K562 (cell line): ENCODE data around the gene ZDHHC18. TPM values are rescaled to one million over a fixed set of nuclear protein-coding genes. Genes with fewer than 3 reads are reported as not detected.

Experiments used
- ARID3A ChIP-seq: IDR thresholded peaks from 2 replicates; pipeline ENCODE4 v1.6.1; 2012; ENCODE audit warnings: low read depth, low read length, improper control_type of control experiment, borderline replicate concordance
- CBX3 ChIP-seq, 2 experiments: IDR thresholded peaks; 1 replicate in 1 of 2; 2 replicates in 1 of 2; pipeline ENCODE4 v1.6.1; 2012; ENCODE audit warnings: inconsistent platforms in 2 of 2, low read length in 2 of 2, borderline replicate concordance in 1 of 2, control low read depth in 1 of 2
- GABPA ChIP-seq: fragments of 200-800 bp; sonication (Bioruptor generic); conservative IDR thresholded peaks from 2 replicates; pipeline ENCODE4 v1.6.1; 2016; ENCODE audit warnings: low read depth, missing genetic modification characterization, missing compliant biosample characterization
- NFRKB ChIP-seq: fragments of 450-650 bp; IDR thresholded peaks from 2 replicates; pipeline ENCODE4 v1.6.1; 2016; ENCODE audit warnings: low read depth
- NR4A1 ChIP-seq, 2 experiments: fragments of 250-450 bp in 1 of 2; fragments of 450-650 bp in 1 of 2; sonication (Bioruptor Pico) in 1 of 2; IDR thresholded peaks; 2 replicates each; pipeline versions ENCODE4 v1.4.0 to v1.6.1; 2016 to 2020; ENCODE audit warnings: mild to moderate bottlenecking in 2 of 2, missing compliant biosample characterization in 1 of 2, missing genetic modification characterization in 1 of 2, moderate library complexity in 1 of 2
- PRPF4 ChIP-seq: fragments of 200-400 bp; formaldehyde crosslinking; IDR thresholded peaks from one replicate; pipeline ENCODE4 v1.6.1; 2017; ENCODE audit warnings: low read length, low read depth, mild to moderate bottlenecking; ENCODE audit not compliant: insufficient read depth, poor library complexity, severe bottlenecking
- PYGO2 ChIP-seq: fragments of 450-650 bp; IDR thresholded peaks from 2 replicates; pipeline ENCODE4 v1.6.1; 2016; ENCODE audit warnings: mild to moderate bottlenecking, missing genetic modification characterization, moderate library complexity, missing compliant biosample characterization
- RNF219 ChIP-seq: fragments of 250-450 bp; sonication (Bioruptor Pico); IDR thresholded peaks from 2 replicates; pipeline ENCODE4 v1.5.0; 2022; ENCODE audit warnings: mild to moderate bottlenecking
- TSHZ1 ChIP-seq: fragments of 250-450 bp; sonication (Bioruptor Pico); IDR thresholded peaks from 2 replicates; pipeline ENCODE4 v1.4.0; 2020; ENCODE audit warnings: mild to moderate bottlenecking, moderate library complexity
- ZBTB9 ChIP-seq: fragments of 450-650 bp; formaldehyde crosslinking; IDR thresholded peaks from 2 replicates; pipeline ENCODE4 v1.4.0; 2020; ENCODE audit warnings: mild to moderate bottlenecking, moderate library complexity
- ZNF277 ChIP-seq: fragments of 250-450 bp; sonication (Bioruptor Pico); IDR thresholded peaks from 2 replicates; pipeline ENCODE4 v1.8.0; 2022; ENCODE audit warnings: inconsistent platforms, mild to moderate bottlenecking, moderate library complexity, borderline replicate concordance
- ZNF280B ChIP-seq: fragments of 250-450 bp; sonication (Bioruptor Pico); IDR thresholded peaks from 2 replicates; pipeline ENCODE4 v1.5.1; 2021; ENCODE audit warnings: mild to moderate bottlenecking
- polyA plus RNA-seq, 8 experiments: library from polyadenylated mRNA; depleted of rRNA in 4 of 8; stranded (reverse) in 5 of 8; unstranded in 3 of 8; fragments of >200 nt; fragmentation: Nextera tagmentation in 2 of 8; fragmentation: Illumina TruSeq in 1 of 8; extraction: Ambion mirVana in 2 of 8; extraction: Trizol in 1 of 8; gene quantifications; 2 replicates each; pipeline versions ENCODE4 v1.2.1 to v1.2.3, GENCODE V29; 2011 to 2014; ENCODE audit warnings: inconsistent platforms in 1 of 8, missing spikeins in 1 of 8
- total RNA-seq, 7 experiments: library from RNA; depleted of rRNA in 6 of 7; stranded (reverse); fragments of >200 nt in 6 of 7; fragmentation: Illumina TruSeq in 2 of 7; extraction: Trizol in 2 of 7; gene quantifications; 2 replicates each; pipeline versions ENCODE4 v1.2.1 to v1.2.3, GENCODE V29; 2011 to 2021; ENCODE audit warnings: low replicate concordance in 1 of 7

The ZDHHC18 gene
- total and polyA plus RNA-seq, 9 of the 15 experiments (the other 6 are each of a cell fraction or from before 2014, with no cell fraction given) = 0.42 to 35.6 (median 15.8) TPM

GRCh38 chr1:26785611-26786436 lies 40.7 kb upstream of the ZDHHC18 start (continued):
- TF ChIP-seq ZNF280B (CRISPR knock-in tag) (no peak), PYGO2 (tag) (0 out of 2 replicates have a peak, but pooled peaks have one; percentile 25), ARID3A (no peak), RNF219 (no peak), GABPA (tag) (peak; percentile 72), NFRKB (peak; percentile 19; the same call in 1 of the 2 replicates), TSHZ1 (CRISPR knock-in tag) (no peak), ZNF277 (CRISPR knock-in tag) (no peak), NR4A1 (CRISPR knock-in tag; IDR thresholded peaks at IDR 0.05) (no peak), NR4A1 (tag; IDR thresholded peaks at IDR 0.05) (peak; percentile 78; the same call in 1 of the 2 replicates), PRPF4 (no peak), CBX3 (IDR thresholded peaks at IDR 0.05; ENCODE audit: borderline replicate concordance in 1 of 2, low read length in 2 of 2) (peak in 1 of 2 experiments; percentile 1; a peak in 1 of 3 replicates), ZBTB9 (peak; percentile 44; the same call in 1 of the 2 replicates)
